Ishikawa (cell line): ENCODE measurements around the gene MACROD2.

Experiments used
- CEBPB ChIP-seq: IDR thresholded peaks from 2 replicates; pipeline ENCODE4 v1.6.1; 2012
- CREB1 ChIP-seq: IDR thresholded peaks from 2 replicates; pipeline ENCODE4 v1.6.1; 2012; ENCODE audit warnings: low read depth
- EGR1 ChIP-seq: IDR thresholded peaks from 2 replicates; pipeline ENCODE4 v1.6.1; 2012
- EP300 ChIP-seq: IDR thresholded peaks from 2 replicates; pipeline ENCODE4 v1.6.1; 2012; ENCODE audit warnings: borderline replicate concordance
- FOXM1 ChIP-seq: IDR thresholded peaks from 2 replicates; pipeline ENCODE4 v1.6.1; 2012; ENCODE audit warnings: low read depth, borderline replicate concordance
- MAX ChIP-seq: IDR thresholded peaks from 2 replicates; pipeline ENCODE4 v1.6.1; 2012
- NFIC ChIP-seq: IDR thresholded peaks from 2 replicates; pipeline ENCODE4 v1.6.1; 2012
- RAD21 ChIP-seq: IDR thresholded peaks from 2 replicates; pipeline ENCODE4 v1.6.1; 2012; ENCODE audit warnings: low read depth
- REST ChIP-seq: IDR thresholded peaks from 2 replicates; pipeline ENCODE4 v1.6.1; 2012; ENCODE audit warnings: low read depth, mild to moderate bottlenecking
- TAF1 ChIP-seq: IDR thresholded peaks from 2 replicates; pipeline ENCODE4 v1.6.1; 2012; ENCODE audit warnings: low read depth, mild to moderate bottlenecking
- TCF12 ChIP-seq: IDR thresholded peaks from 2 replicates; pipeline ENCODE4 v1.6.1; 2012; ENCODE audit warnings: low read depth
- TEAD4 ChIP-seq: IDR thresholded peaks from 2 replicates; pipeline ENCODE4 v1.6.1; 2012
- USF1 ChIP-seq: IDR thresholded peaks from 2 replicates; pipeline ENCODE4 v1.6.1; 2012
- YY1 ChIP-seq: IDR thresholded peaks from 2 replicates; pipeline ENCODE4 v1.6.1; 2012; ENCODE audit warnings: low read depth
- ZBTB7A ChIP-seq: IDR thresholded peaks from 2 replicates; pipeline ENCODE4 v1.6.1; 2012; ENCODE audit warnings: low read depth

The MACROD2 gene

GRCh38 chr20:15144916-15145315 lies 1149.6 kb downstream of the MACROD2 start:
- TF ChIP-seq YY1 (no peak), CEBPB (no peak)

- TF ChIP-seq TAF1 (no peak), EP300 (no peak), RAD21 (no peak), FOXM1 (no peak), ZBTB7A (no peak), CEBPB (no peak)
These were observed 1151.6 kb downstream of the MACROD2 start for GRCh38 chr20:15146948-15147347.

GRCh38 chr20:15154070-15154469 lies 1158.8 kb downstream of the MACROD2 start:
- TF ChIP-seq CREB1 (no peak), TAF1 (no peak), FOXM1 (no peak), TCF12 (no peak), REST (no peak), EGR1 (no peak), RAD21 (no peak), YY1 (no peak), EP300 (no peak), CEBPB (no peak), NFIC (no peak), ZBTB7A (no peak), USF1 (no peak), TEAD4 (no peak), MAX (no peak)

- TF ChIP-seq ZBTB7A (no peak), YY1 (no peak), RAD21 (no peak), CREB1 (no peak), EP300 (no peak), TAF1 (no peak), MAX (no peak), NFIC (no peak), USF1 (no peak), TCF12 (no peak), TEAD4 (no peak), REST (no peak), CEBPB (no peak), FOXM1 (no peak), EGR1 (no peak)
These were observed 1160.6 kb downstream of the MACROD2 start for GRCh38 chr20:15155848-15156401.

GRCh38 chr20:15158533-15158932 lies 1163.2 kb downstream of the MACROD2 start:
- TF ChIP-seq YY1 = no peak
- no peak for TF ChIP-seq USF1
- TF ChIP-seq TAF1 = no peak
- TF ChIP-seq FOXM1 = no peak
- TF ChIP-seq TCF12 = no peak
- TF ChIP-seq REST = no peak
- no peak for TF ChIP-seq EGR1
- TF ChIP-seq EP300 = no peak
- no peak for TF ChIP-seq CREB1
- TF ChIP-seq RAD21 = no peak
- no peak for TF ChIP-seq ZBTB7A
- TF ChIP-seq NFIC = no peak
- no peak for TF ChIP-seq MAX
- TF ChIP-seq TEAD4 = no peak
- no peak for TF ChIP-seq CEBPB
